ENCODE data around the gene SMIM26.

SMIM26 gene

GRCh38 chr20:18611492-18611891 is 44.3 kb downstream of the SMIM26 start:
- Mint-ChIP-seq H3K27me3 (no peaks in the 10 kb centered on the region), H3K9me3 (no peaks in the 10 kb centered on the region), H3K4me3 (no peak overlapping the region), H3K36me3 (no peaks in the 10 kb centered on the region), H3K27ac (no peak overlapping the region), H3K4me1 (no peaks in the 10 kb centered on the region)
- CTCF ChIA-PET: no interaction called here
- DNase-seq: no peak

- no peaks in the 10 kb centered on the region for H3K36me3 Mint-ChIP-seq
- DNase-seq: no peak
- CTCF ChIA-PET: no interaction called here
- H3K27ac Mint-ChIP-seq: no peak overlapping the region
- no peaks in the 10 kb centered on the region for H3K27me3 Mint-ChIP-seq
- H3K4me1 Mint-ChIP-seq: no peaks in the 10 kb centered on the region
- no peak overlapping the region for H3K4me3 Mint-ChIP-seq
- H3K9me3 Mint-ChIP-seq: no peaks in the 10 kb centered on the region
Measured at GRCh38 chr20:18613553-18613952, 46.3 kb downstream of the SMIM26 start.

- Mint-ChIP-seq H3K27ac (peak overlapping the region; percentile 20), H3K27me3 (no peaks in the 10 kb centered on the region), H3K36me3 (no peaks in the 10 kb centered on the region), H3K9me3 (no peaks in the 10 kb centered on the region), H3K4me1 (no peaks in the 10 kb centered on the region), H3K4me3 (no peak overlapping the region)
- DNase-seq: no peak
- CTCF ChIA-PET: no interaction called here
Measured at GRCh38 chr20:18614244-18614643, 47.0 kb downstream of the SMIM26 start.

GRCh38 chr20:18615020-18615650 is 47.9 kb downstream of the SMIM26 start:
- no peaks in the 10 kb centered on the region for H3K4me1 Mint-ChIP-seq
- no peaks in the 10 kb centered on the region for H3K36me3 Mint-ChIP-seq
- no peak overlapping the region for H3K4me3 Mint-ChIP-seq
- CTCF ChIA-PET: no interaction called here
- no peaks in the 10 kb centered on the region for H3K9me3 Mint-ChIP-seq
- no peak for DNase-seq
- no peak overlapping the region for H3K27ac Mint-ChIP-seq
- no peaks in the 10 kb centered on the region for H3K27me3 Mint-ChIP-seq

Measured in activated naive CD4-positive, alpha-beta T cell treated with anti-CD3 and anti-CD28 coated beads, Interleukin-2, amount 10 ng/mL, durations not matched to agents 7 days and 5 days (primary cell).